HuH-7 (cell line): ENCODE data around the gene TOP3B.
A peak's percentile ranks its signal among the peaks of the same experiment; 100 is the strongest.

Experiments used
- DNase-seq: peaks from one replicate; pipeline ENCODE4 v3.0.0; 2011; ENCODE audit warnings: low spot score

The TOP3B gene

GRCh38 chr22:21978564-21979386 is 3.8 kb downstream of the TOP3B start:
- no peak for DNase-seq

- no peak for DNase-seq
These were observed 4.8 kb downstream of the TOP3B start for GRCh38 chr22:21977814-21978213.

DNA sequence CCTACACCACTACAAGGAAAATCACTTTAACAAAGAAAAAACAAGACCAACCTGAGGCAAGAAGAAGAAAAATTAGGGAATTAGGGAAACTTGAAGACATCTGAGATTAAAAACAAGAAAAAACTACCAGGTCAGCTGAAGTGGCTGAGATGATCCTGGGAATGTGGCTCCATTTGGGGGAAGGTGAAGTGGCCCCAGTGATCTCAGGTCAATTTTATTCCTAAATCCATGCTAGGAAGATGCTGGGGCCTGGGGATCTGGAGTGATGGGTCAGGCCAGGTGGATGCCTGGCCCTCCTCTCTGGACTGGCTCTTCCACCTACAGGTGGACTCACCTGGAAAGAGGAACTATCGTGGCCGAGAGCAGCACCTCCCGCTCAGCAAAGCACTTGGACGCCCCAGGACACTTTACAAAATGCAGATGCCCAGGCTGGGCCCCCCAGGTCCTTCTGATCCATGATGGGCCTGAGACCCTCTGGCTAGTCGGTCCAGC is 6.7 kb downstream of the TOP3B start:
- DNase-seq = no peak

- DNase-seq = no peak
These were observed 7.3 kb downstream of the TOP3B start for GRCh38 chr22:21975273-21975672.

- no peak for DNase-seq
These were observed 8.4 kb downstream of the TOP3B start for GRCh38 chr22:21974058-21974649.

DNA sequence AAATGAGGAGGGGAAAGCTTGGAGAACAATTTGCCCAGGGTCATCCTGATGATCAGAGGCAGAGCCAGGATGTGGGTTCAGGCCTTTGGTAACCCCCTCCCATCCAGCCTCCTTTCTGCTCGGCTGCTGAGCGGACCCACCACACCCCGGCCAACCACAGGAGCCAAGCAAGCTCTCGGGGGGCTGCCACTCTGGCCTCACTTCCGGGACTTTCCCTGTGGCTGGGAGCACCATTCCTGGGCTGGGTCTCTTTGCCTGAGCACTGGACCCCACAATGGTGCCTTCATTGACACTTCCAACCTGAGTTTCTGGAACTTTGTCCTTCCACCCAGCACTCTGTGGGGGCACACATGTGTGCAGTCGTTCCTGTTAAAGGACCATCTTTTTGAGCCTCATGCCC is 9.8 kb downstream of the TOP3B start:
- DNase-seq = no peak

DNA sequence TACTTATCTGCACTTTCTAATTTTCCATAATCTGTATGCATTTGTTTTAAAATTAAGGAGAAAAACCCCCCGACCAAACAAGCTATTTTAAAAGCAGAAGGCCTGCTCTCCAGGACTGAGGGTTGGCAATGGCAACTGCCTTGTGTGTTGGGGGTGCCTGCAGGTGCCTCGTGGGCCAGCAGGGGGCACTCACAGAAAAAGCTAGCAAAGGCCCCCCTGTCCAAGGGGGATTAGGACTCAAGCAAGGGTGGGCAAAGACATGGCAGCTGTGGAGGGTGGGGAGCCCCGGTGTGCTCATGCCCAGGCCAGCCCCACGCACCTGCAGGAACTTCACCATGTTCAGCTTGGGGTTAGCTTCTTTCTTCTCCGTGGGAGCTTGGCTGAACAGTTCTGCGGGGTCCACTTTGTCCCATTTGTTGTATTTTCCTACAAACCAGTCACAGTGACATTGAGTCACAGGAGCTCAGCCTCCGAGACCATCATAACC is 10.3 kb downstream of the TOP3B start:
- DNase-seq = peak; percentile 84

DNA sequence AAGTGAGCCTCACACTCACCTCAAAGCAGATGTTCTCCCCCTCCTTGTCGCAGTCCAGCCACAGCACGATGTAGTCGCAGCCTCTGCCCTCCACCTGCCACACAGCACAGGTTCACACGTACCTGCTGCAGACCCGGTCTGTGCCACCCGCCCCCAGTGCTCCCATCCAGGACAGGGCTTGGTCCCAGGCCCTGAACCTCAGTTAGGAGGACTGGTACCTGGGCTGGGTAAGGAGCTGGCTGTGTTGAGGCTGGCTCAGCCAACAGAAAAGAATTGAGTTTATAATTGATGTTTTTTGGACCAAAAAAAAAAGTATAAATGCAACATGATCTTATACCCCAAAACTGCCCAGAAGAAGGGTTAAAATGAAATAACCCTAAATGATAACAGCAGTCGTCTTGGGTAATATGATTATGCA is 10.7 kb downstream of the TOP3B start:
- DNase-seq = no peak

DNA sequence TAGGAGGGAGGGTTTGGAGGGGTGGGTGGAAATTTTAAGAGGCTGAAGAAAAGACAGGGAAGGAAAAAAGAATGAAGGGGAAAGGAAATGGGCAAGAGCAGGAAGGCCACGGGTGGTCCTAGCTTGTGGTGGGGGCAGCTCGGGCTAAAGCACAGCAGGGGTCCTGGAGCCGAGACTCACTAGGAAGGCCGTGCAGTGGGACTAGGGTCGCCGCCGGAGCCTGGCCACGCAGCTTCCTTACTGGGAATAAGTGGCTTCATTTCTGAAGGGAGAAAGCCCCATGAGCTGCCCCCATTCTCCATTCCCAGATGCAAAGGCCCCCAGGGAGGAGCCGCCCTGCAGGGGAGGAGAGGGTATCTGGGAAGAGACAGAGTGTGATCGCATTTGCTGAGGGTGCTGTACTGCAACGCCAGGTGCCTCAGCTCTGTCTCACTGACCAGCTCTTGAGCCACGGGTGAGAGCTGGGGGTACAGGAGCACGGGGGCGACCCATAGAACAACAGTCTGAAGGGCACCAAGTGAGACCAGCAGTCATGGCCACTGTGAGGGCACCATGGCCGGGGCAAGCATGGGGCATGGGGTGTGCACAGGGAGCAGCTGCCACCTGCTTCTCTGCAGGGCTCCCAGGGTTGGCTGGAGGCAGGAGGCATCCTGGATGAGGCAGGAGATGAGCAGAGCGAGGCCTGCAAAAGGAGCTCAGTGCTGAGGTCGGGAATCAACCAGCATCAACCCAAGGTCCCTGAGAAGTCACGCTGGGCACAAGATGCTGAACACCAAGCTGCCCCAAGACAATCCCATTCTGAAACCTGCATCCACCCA is 11.6 kb downstream of the TOP3B start:
- no peak for DNase-seq

GRCh38 chr22:21970037-21970799 is 12.4 kb downstream of the TOP3B start:
- no peak for DNase-seq

GRCh38 chr22:21968452-21969129 is 14.0 kb downstream of the TOP3B start:
- no peak for DNase-seq

GRCh38 chr22:21967693-21968271 is 14.8 kb downstream of the TOP3B start:
- DNase-seq = no peak

DNA sequence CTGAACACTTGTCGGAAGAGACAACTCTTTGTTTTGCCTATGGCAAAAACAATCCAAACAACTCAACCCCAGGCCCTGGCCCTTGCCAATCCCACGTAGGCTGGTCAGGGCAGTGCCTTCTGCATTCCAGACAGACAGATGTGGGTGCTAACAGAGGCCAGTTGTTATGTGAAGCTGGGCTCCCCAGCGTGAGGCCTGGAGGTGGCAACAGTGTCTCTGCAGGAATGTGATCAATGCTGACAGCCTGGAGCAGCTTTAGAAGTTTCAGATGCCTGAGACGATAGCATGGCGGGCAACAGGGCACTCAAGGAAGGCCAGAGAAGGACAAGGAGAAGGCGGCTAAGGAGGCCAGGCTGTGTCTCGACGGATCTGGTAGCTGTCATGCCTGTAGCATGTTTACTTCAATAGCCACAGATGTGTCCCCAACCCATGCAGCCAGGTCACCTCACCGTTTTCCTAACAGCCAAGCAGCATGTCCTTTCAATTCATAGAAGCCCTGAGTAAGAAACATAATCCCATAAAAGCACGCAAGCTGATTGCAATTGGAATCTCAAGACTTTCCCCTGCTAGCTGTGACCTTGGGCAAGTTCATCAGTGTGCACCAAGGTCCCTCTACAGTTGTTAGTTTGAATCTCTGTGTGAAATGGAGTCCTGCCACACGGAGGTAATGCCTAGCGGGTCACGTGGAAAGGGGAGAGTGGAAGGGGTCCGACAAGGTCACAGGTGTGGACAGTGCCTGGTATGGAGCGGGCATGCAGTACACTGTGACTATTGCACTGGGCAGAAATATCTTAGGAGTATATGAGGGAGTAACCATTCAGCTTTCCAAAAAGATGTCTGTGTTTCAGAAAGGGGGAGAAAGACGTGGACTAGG is 15.7 kb downstream of the TOP3B start:
- no peak for DNase-seq

GRCh38 chr22:21965762-21966288 is 16.8 kb downstream of the TOP3B start:
- no peak for DNase-seq

DNA sequence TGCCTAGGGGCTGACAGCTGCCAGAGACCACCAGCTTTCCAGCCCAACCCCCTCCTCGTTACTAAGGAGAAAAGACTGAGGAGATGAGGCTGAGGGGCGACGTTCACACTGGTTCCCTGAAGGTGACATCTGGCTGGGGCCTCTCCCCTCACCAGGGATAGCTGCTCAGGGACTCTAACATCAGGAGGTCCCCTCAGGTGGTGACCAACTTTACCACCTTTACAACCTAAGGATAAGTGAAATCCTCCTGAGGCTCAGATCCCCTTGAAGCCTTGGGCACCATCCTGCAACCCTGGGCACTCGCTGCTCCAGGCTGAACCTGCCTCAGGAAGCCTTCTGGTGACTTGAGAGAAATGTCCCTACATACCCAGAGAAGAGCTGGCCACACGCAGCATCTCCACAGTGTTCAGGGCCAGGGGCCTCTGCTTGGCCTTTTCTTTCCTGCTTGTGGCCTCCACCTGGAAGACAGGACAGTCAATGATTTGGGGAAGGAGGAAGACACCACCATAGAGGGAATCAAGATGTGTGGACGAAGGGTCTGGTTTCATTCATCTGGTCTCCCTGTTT is 17.6 kb downstream of the TOP3B start:
- DNase-seq = no peak

DNA sequence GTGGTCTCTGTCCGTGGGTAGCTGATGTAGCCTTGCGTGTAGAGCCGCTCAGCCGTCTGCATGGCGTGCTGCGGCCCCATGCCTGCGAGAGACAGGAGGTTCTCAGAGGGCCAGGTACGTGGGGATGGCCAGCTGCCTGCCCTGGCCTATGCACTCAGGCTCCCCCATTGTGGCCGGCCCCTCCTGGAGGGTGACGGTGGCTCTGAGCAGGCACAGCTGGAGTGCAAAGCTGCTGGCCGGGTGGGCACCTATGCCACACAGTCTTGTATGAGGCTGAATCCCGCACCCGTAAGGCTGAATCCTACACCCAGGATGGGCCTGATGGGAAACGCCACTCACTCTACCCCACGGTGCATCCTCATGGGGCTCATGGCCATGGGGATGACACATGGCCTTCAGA is 18.4 kb downstream of the TOP3B start:
- no peak for DNase-seq

GRCh38 chr22:21963790-21964211 is 18.8 kb downstream of the TOP3B start:
- DNase-seq = no peak

DNA sequence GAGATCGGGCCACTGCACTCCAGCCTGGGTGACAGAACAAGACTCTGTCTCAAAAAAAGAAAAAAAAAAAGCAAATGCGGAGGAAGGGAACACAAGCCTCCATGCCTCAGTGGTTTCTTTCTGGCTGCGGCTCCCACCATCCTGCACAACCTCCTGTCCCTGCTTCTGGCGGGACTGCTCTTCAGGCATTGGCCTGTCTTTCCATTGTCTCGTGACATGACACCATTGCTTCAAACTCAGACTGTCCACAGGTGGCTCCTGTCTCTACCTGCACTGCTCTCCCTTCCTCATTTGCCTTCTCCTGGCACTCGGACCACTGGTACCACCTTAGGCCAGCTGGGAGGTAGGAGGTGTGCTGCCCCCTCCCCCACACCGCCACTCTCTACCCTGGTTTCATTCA is 19.3 kb downstream of the TOP3B start:
- no peak for DNase-seq

- DNase-seq = no peak
These were observed 20.0 kb downstream of the TOP3B start for GRCh38 chr22:21962655-21962949.
